Activated CD8-positive, alpha-beta T cell treated with anti-CD3 and anti-CD28 coated beads for 36 hours (primary cell): ENCODE results near the gene LHX3. TPM values are rescaled to one million over a fixed set of nuclear protein-coding genes. Genes with fewer than 3 reads are reported as not detected.

Experiments used
- ATAC-seq: fragments of 200-7000 bp; cut with Tn5 transposase; one replicate; pipeline ENCODE4 v1.10.0; 2021; ENCODE audit warnings: mild to moderate bottlenecking, moderate library complexity
- CTCF ChIA-PET: fragments of 350-600 bp; sonication (Branson Sonifier 250); formaldehyde crosslinking; loops from one replicate; lab custom pipeline; 2021; ENCODE audit warnings: antibody characterized with exemption; lab: Charles Lee
- POLR2A ChIA-PET: fragments of 350-600 bp; sonication (Branson Sonifier 250); formaldehyde crosslinking; loops from one replicate; lab custom pipeline; 2021; ENCODE audit warnings: antibody characterized with exemption; lab: Charles Lee
- DNase-seq: peaks from one replicate; pipeline ENCODE4 v3.0.0-alpha.2; 2020
- H3K27ac Mint-ChIP-seq: one replicate; pipeline ENCODE4 v1.8.0; 2021; ENCODE audit warnings: mild to moderate bottlenecking, mixed read lengths
- H3K27me3 Mint-ChIP-seq: one replicate; pipeline ENCODE4 v1.8.0; 2021; ENCODE audit warnings: mixed read lengths
- H3K36me3 Mint-ChIP-seq: one replicate; pipeline ENCODE4 v1.8.0; 2021; ENCODE audit warnings: low read depth, mixed read lengths
- H3K4me1 Mint-ChIP-seq: one replicate; pipeline ENCODE4 v1.8.0; 2021; ENCODE audit warnings: low read depth, mixed read lengths
- H3K4me3 Mint-ChIP-seq: one replicate; pipeline ENCODE4 v1.8.0; 2021; ENCODE audit warnings: mild to moderate bottlenecking, moderate library complexity, mixed read lengths
- H3K9me3 Mint-ChIP-seq: one replicate; pipeline ENCODE4 v1.8.0; 2021; ENCODE audit warnings: mixed read lengths
- intact Hi-C: fragments of 100-400 bp; cut with micrococcal nuclease; formaldehyde crosslinking; loops from one replicate; pipeline ENCODE4 v1.10.0; 2022
- total RNA-seq, 2 experiments: library from RNA; stranded (reverse); gene quantifications; one replicate each; pipeline ENCODE4 v1.2.3, GENCODE V29; 2021
- TF ChIP-seq, protein P1 (sequence below): fragments of 200-600 bp; IDR thresholded peaks from one replicate; pipeline ENCODE4 v1.8.0; 2022; ENCODE audit warnings: antibody characterized with exemption, mild to moderate bottlenecking

LHX3 gene
- total RNA-seq, 2 experiments from 2014 or later, result not detected

DNA sequence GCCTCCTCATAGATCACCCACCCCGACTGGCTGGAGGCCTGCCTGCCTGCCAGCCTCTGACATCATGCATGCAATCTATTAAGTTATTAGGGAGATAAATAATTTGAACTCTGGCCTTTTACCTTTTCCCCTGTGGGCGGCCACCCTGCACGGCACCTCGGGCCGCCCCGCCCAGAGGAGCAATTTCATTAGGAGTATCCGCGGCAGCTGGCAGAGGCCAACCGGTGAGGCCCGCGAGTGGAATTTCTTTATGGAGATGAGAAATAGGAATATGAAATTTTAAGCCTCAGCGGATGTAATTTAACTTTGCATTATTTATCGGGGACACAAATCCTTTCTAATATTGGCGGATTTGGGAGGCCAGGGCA, 22.5 kb downstream of the LHX3 start:
- intact Hi-C loops, result no loop called here
- CTCF ChIA-PET, result no interaction called here
- POLR2A ChIA-PET, result no interaction called here

DNA sequence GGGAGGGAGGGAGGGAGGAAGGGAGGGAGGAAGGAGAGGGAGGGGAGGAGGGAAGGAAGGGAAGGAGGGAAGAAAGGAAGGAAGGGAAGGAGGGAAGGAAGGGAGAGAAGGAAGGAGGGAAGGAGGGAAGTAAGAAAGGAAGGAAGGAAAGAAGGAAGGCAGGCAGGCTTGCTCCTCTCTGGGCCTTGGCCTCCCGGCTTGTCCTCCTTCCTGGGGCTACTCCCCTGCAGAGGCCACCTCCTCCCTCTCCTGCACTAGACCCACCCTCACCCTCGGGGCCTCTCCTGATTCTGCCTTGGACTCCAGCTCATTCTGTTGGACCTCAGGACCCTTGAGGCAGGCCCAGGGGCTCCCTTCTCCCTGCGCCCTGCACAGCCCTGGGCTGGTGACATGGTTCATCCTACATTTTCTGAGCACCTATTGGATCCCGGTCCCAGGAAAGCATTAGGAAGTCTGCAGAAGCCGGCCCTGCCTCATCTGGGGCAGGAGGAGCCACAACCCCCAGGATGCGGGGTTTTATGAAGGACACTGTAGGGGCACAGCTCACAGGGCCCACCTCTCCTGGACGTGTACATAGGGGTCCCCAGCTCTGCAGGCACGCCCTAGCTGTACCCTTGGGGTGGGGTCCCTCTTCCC, 23.0 kb downstream of the LHX3 start:
- Mint-ChIP-seq H3K9me3 (no peaks in the 10 kb centered on the region), H3K27ac (no peak overlapping the region), H3K36me3 (no peaks in the 10 kb centered on the region), H3K4me1 (no peaks in the 10 kb centered on the region), H3K4me3 (no peak overlapping the region), H3K27me3 (peaks cover 4% of the 10 kb centered on the region)
- ChIA-PET POLR2A (no interaction called here), CTCF (no interaction called here)
- TF ChIP-seq, protein P1, sequence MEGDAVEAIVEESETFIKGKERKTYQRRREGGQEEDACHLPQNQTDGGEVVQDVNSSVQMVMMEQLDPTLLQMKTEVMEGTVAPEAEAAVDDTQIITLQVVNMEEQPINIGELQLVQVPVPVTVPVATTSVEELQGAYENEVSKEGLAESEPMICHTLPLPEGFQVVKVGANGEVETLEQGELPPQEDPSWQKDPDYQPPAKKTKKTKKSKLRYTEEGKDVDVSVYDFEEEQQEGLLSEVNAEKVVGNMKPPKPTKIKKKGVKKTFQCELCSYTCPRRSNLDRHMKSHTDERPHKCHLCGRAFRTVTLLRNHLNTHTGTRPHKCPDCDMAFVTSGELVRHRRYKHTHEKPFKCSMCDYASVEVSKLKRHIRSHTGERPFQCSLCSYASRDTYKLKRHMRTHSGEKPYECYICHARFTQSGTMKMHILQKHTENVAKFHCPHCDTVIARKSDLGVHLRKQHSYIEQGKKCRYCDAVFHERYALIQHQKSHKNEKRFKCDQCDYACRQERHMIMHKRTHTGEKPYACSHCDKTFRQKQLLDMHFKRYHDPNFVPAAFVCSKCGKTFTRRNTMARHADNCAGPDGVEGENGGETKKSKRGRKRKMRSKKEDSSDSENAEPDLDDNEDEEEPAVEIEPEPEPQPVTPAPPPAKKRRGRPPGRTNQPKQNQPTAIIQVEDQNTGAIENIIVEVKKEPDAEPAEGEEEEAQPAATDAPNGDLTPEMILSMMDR, result no peak
- intact Hi-C loops, result no loop called here
- no peak for DNase-seq
- ATAC-seq, result no peak

More for the DNA sequence above, 22.5 kb downstream of the LHX3 start:
- TF ChIP-seq, protein P1, result no peak
- Mint-ChIP-seq H3K36me3 (no peaks in the 10 kb centered on the region), H3K27me3 (peaks cover 5% of the 10 kb centered on the region), H3K9me3 (no peaks in the 10 kb centered on the region), H3K4me1 (no peaks in the 10 kb centered on the region), H3K27ac (no peak overlapping the region), H3K4me3 (no peak overlapping the region)
- DNase-seq, result no peak
- ATAC-seq, result no peak

DNA sequence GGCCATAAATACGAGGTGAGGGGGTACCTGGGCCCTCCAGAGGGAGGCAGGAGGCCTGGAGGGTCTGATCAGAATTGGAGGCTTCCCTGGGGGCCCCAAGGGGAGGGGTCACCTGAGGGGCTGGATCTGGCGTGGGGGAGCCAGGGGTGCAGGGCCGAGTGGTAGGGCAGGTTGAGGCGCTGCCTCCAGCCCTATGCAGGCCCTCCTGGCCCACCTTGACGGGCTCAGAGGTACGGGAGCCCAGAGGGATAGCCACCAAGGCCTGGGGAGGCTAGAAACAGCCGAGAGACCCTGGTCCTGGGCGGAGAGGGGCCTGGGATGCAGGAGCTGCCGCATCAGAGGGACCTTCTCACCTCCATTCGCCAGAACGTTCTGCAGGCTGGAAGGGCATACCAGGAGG, 24.3 kb downstream of the LHX3 start:
- Mint-ChIP-seq H3K4me1 (no peaks in the 10 kb centered on the region), H3K36me3 (no peaks in the 10 kb centered on the region), H3K9me3 (no peaks in the 10 kb centered on the region), H3K27ac (no peak overlapping the region), H3K4me3 (no peak overlapping the region), H3K27me3 (peaks cover 4% of the 10 kb centered on the region)
- TF ChIP-seq, protein P1, result no peak
- intact Hi-C loops, result no loop called here
- DNase-seq (no peak), ATAC-seq (no peak)
- POLR2A ChIA-PET, result no interaction called here
- CTCF ChIA-PET, result interaction anchor here (1.6 kb wide), 1 partner anchor 102 kb away, joined by 3 read pairs; no protein-coding TSS in a partner anchor

DNA sequence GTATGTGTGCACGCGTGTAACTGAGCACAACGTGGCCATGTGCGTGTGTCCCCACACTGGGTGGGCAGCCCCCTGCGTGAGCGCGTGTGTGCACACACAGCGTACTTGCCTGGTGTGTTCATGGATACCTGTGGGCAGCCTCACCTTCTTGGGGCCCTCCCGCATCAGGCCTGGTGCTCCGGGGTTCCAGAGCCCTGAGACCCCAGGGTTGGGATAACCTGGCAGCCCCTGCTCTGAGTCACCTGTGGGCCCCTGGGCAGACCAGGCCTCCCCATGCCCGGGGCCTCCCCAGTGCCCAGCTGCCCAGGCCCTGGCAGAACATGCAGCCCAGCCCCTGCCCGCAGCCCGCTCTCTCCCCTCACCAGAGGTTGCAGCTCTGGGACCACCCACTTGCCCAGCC, 25.2 kb downstream of the LHX3 start:
- H3K36me3 Mint-ChIP-seq, result no peaks in the 10 kb centered on the region
- H3K27ac Mint-ChIP-seq, result no peak overlapping the region
- POLR2A ChIA-PET, result no interaction called here
- ATAC-seq (no peak), DNase-seq (no peak)
- intact Hi-C loops, result no loop called here
- CTCF ChIA-PET, result interaction anchor here (1.6 kb wide), 1 partner anchor 102 kb away, joined by 3 read pairs; no protein-coding TSS in a partner anchor
- peaks cover 2% of the 10 kb centered on the region for H3K27me3 Mint-ChIP-seq
- no peaks in the 10 kb centered on the region for H3K4me1 Mint-ChIP-seq
- TF ChIP-seq, protein P1, result no peak
- H3K9me3 Mint-ChIP-seq, result no peaks in the 10 kb centered on the region
- no peak overlapping the region for H3K4me3 Mint-ChIP-seq

DNA sequence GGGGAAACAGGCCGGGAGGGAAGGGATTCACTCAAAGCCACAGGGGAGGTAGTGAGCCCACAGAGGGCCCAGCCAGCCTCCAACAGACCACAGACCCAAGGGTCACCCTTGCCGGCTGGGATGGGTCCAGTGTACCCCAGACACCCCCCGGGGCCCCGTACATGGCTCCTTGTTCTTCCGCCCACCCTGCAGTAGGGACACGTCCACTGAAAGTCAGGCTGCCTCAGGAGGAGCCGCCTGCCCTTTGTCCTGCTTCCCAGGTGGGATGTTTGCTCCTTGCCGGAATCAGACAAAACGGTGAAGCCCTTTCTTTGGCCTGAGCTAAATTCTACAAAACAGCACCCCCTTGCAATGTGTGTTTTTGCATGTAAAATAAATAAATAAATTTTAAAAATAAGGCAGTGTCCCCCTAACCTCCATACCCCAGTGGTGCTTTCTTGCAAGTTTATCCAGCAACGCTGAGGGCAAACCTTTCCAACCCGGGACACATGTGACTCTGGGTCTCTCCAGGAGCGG, 25.8 kb downstream of the LHX3 start:
- ATAC-seq (no peak), DNase-seq (no peak)
- no peak overlapping the region for H3K27ac Mint-ChIP-seq
- ChIA-PET POLR2A (no interaction called here), CTCF (interaction anchor here (1.6 kb wide), 1 partner anchor 103 kb away, joined by 3 read pairs; no protein-coding TSS in a partner anchor)
- intact Hi-C loops, result no loop called here
- H3K36me3 Mint-ChIP-seq, result no peaks in the 10 kb centered on the region
- H3K9me3 Mint-ChIP-seq, result no peaks in the 10 kb centered on the region
- no peak overlapping the region for H3K4me3 Mint-ChIP-seq
- TF ChIP-seq, protein P1, result no peak
- H3K27me3 Mint-ChIP-seq, result no peaks in the 10 kb centered on the region
- no peaks in the 10 kb centered on the region for H3K4me1 Mint-ChIP-seq
